Thoracic aorta (tissue), 2 donors: Measurements from ENCODE around the gene PTPRN2. TPM values are rescaled to one million over a fixed set of nuclear protein-coding genes. Genes with fewer than 3 reads are reported as not detected.
"Not testable (repeated sequence)": the region's sequence is repeated elsewhere in the genome, so short reads cannot be mapped to it uniquely, and the experiment has no call there.

Experiments
- ATAC-seq: fragments of 150-250 bp; one replicate; pipeline ENCODE4 v1.8.0; 2017; ENCODE audit warnings: low read depth; ENCODE audit not compliant: insufficient number of reproducible peaks, low FRiP score
- DNase-seq: peaks from one replicate; pipeline ENCODE4 v3.0.0-alpha.2; 2020; ENCODE audit warnings: low spot score
- H3K27ac ChIP-seq, 2 donors: fragments of 200-600 bp; sonication (generic); 1 replicate in 1 of 2; 2 replicates in 1 of 2; pipeline ENCODE4 v1.5.1; 2016; ENCODE audit warnings: mild to moderate bottlenecking in 2 of 2, moderate library complexity in 2 of 2
- H3K27me3 ChIP-seq: fragments of 200-600 bp; sonication (generic); replicated peaks from 2 replicates; pipeline ENCODE4 v1.6.0; 2016; ENCODE audit warnings: mild to moderate bottlenecking; ENCODE audit not compliant: insufficient read depth
- H3K36me3 ChIP-seq: fragments of 200-600 bp; sonication (generic); one replicate; pipeline ENCODE4 v1.5.1; 2016
- H3K4me1 ChIP-seq, 2 donors: fragments of 200-600 bp; sonication (generic); 1 replicate in 1 of 2; 2 replicates in 1 of 2; pipeline versions ENCODE4 v1.5.1 to v1.6.0; 2016; ENCODE audit warnings: low read depth in 2 of 2, mild to moderate bottlenecking in 1 of 2; ENCODE audit not compliant: control insufficient read depth in 1 of 2
- H3K4me3 ChIP-seq: fragments of 200-600 bp; sonication (generic); 2 replicates; pipeline ENCODE4 v1.5.1; 2016; ENCODE audit warnings: mild to moderate bottlenecking
- H3K9me3 ChIP-seq: fragments of 200-600 bp; sonication (generic); 2 replicates; pipeline ENCODE4 v1.5.1; 2016
- total RNA-seq, 2 donors: library from RNA; depleted of rRNA; stranded (reverse); fragments of >200 nt; gene quantifications; one replicate each; pipeline versions ENCODE4 v1.1.0 to v1.2.3, GENCODE V29; 2016
- TF ChIP-seq, protein P1 (sequence below): fragments of 200-600 bp; sonication (generic); IDR thresholded peaks from one replicate; pipeline ENCODE4 v1.5.1; 2019; ENCODE audit warnings: antibody characterized with exemption

Gene PTPRN2
- total RNA-seq, 2 donors from 2014 or later: 2.2 to 3.1 TPM

DNA sequence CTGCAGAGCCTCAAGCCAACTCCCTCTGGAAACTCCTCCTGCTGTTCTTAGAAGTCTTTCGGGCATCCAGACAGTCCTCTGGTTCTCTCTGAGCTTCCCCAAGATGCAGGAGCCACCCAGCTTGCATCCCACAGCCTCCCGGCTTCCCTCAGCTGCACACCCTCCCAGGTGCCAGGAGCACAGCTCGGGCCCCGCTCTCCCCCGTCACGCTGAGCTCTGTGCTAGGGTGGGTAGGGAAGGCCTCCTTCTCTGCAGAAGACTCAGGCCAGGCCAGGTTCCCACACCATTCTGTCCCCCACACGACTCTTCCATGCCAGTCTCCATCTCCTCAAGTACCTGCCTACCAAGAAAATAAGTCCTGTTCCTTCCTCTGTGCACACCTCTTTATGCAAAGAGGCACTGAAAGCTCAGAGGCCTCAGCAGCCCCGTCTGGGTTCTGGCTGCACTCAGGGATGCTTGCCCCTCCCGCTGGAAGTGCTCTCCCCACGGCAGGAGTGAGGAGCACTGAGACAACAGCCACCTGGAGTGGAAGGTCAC lies 537.1 kb downstream of the PTPRN2 start:
- H3K36me3 ChIP-seq: no peaks in the 10 kb centered on the region
- no peaks in the 10 kb centered on the region for H3K4me1 ChIP-seq
- no peaks in the 10 kb centered on the region for H3K27me3 ChIP-seq
- TF ChIP-seq, protein P1, sequence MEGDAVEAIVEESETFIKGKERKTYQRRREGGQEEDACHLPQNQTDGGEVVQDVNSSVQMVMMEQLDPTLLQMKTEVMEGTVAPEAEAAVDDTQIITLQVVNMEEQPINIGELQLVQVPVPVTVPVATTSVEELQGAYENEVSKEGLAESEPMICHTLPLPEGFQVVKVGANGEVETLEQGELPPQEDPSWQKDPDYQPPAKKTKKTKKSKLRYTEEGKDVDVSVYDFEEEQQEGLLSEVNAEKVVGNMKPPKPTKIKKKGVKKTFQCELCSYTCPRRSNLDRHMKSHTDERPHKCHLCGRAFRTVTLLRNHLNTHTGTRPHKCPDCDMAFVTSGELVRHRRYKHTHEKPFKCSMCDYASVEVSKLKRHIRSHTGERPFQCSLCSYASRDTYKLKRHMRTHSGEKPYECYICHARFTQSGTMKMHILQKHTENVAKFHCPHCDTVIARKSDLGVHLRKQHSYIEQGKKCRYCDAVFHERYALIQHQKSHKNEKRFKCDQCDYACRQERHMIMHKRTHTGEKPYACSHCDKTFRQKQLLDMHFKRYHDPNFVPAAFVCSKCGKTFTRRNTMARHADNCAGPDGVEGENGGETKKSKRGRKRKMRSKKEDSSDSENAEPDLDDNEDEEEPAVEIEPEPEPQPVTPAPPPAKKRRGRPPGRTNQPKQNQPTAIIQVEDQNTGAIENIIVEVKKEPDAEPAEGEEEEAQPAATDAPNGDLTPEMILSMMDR: no peak
- H3K27ac ChIP-seq: no peak overlapping the region
- no peak overlapping the region for H3K4me3 ChIP-seq
- no peak for DNase-seq
- no peak for ATAC-seq
- no peaks in the 10 kb centered on the region for H3K9me3 ChIP-seq

DNA sequence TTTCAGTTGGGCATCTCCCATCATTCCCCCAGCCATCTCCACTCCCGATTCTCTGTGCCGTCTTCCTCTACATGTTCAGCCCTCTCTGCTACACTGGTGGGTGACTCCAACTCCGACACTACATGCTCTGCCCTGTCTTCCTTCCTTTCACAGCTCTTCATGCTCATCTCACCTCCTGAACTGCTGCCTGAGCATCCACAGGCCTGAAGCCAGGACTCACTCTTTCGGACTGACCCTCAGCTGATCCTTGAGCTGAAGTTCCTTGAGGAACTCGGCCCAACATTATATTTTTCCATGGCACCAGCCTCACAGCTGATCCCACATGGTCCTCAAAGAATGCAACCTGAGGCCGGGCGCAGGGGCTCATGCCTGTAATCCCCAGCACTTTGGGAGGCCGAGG lies 538.4 kb downstream of the PTPRN2 start:
- H3K27me3 ChIP-seq: no peaks in the 10 kb centered on the region
- no peaks in the 10 kb centered on the region for H3K9me3 ChIP-seq
- ATAC-seq (no peak), DNase-seq (no peak)
- TF ChIP-seq, protein P1: no peak
- no peak overlapping the region for H3K27ac ChIP-seq
- H3K4me3 ChIP-seq: no peak overlapping the region
- H3K36me3 ChIP-seq: no peaks in the 10 kb centered on the region
- no peaks in the 10 kb centered on the region for H3K4me1 ChIP-seq

- H3K4me1 ChIP-seq: no peaks in the 10 kb centered on the region
- no peaks in the 10 kb centered on the region for H3K9me3 ChIP-seq
- TF ChIP-seq, protein P1: no peak
- no peaks in the 10 kb centered on the region for H3K36me3 ChIP-seq
- H3K4me3 ChIP-seq: no peak overlapping the region
- H3K27ac ChIP-seq: no peak overlapping the region
- no peak for ATAC-seq
- DNase-seq: no peak
- H3K27me3 ChIP-seq: no peaks in the 10 kb centered on the region
These were observed 539.1 kb downstream of the PTPRN2 start for GRCh38 chr7:158048569-158048968.

- DNase-seq: no peak
These were observed 540.1 kb downstream of the PTPRN2 start for GRCh38 chr7:158047391-158048059.

DNA sequence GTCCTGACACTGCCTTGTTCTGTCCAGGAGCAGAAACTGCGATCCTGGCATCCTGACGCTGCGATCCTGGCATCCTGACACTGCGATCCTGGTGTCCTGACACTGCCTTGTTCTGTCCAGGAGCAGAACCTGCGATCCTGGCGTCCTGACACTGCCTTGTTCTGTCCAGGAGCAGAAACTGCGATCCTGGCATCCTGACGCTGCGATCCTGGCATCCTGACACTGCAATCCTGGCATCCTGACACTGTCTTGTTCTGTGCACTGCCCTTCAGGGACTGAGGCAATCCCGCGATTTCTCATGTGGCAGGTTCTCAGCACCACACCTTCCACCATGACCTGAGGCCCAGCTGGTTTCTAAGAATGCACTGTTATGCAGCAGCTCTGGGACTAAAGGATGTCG lies 541.4 kb downstream of the PTPRN2 start:
- not testable (repeated sequence) for DNase-seq, H3K4me3 ChIP-seq, ATAC-seq, H3K4me1 ChIP-seq, H3K9me3 ChIP-seq, H3K27ac ChIP-seq, H3K27me3 ChIP-seq, H3K36me3 ChIP-seq

More at GRCh38 chr7:158047391-158048059, 540.1 kb downstream of the PTPRN2 start:
- no peak for ATAC-seq
- no peak overlapping the region for H3K4me3 ChIP-seq
- no peaks in the 10 kb centered on the region for H3K27me3 ChIP-seq
- no peak overlapping the region for H3K27ac ChIP-seq
- H3K4me1 ChIP-seq: no peaks in the 10 kb centered on the region
- H3K36me3 ChIP-seq: no peaks in the 10 kb centered on the region
- TF ChIP-seq, protein P1: no peak
- H3K9me3 ChIP-seq: no peaks in the 10 kb centered on the region

DNA sequence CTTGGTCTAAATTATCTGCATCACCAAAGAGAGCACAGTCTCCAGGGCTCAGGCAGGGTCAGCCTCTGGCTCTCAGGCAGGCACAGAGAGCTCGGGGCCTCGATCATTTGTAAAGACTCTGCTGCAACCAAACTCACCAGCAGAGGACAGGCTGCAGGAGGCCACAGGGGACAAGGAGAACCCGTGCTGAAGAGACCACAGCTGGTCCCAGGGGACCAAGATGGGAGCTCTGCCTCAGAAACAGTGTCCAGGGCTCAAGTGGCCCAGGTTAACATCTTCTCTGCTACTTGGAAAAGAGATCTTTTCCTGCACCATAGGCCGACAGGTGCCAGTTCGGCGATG lies 543.2 kb downstream of the PTPRN2 start:
- peaks cover 2% of the 10 kb centered on the region for H3K9me3 ChIP-seq
- H3K4me3 ChIP-seq: no peak overlapping the region
- no peak overlapping the region for H3K27ac ChIP-seq
- H3K36me3 ChIP-seq: no peaks in the 10 kb centered on the region
- no peak for ATAC-seq
- no peak for DNase-seq
- TF ChIP-seq, protein P1: no peak
- H3K27me3 ChIP-seq: no peaks in the 10 kb centered on the region
- no peaks in the 10 kb centered on the region for H3K4me1 ChIP-seq
